ENCODE results near the gene STAMBP. TPM values are rescaled to one million over a fixed set of nuclear protein-coding genes. Genes with fewer than 3 reads are reported as not detected.
A peak's percentile ranks its signal among the peaks of the same experiment; 100 is the strongest.
"Not testable (repeated sequence)": the region's sequence is repeated elsewhere in the genome, so short reads cannot be mapped to it uniquely, and the experiment has no call there.

The STAMBP gene
- polyA plus RNA-seq, 1 donor (not counting 4 experiments of a cell fraction or from before 2014, with no cell fraction given), result 95.4 TPM

DNA sequence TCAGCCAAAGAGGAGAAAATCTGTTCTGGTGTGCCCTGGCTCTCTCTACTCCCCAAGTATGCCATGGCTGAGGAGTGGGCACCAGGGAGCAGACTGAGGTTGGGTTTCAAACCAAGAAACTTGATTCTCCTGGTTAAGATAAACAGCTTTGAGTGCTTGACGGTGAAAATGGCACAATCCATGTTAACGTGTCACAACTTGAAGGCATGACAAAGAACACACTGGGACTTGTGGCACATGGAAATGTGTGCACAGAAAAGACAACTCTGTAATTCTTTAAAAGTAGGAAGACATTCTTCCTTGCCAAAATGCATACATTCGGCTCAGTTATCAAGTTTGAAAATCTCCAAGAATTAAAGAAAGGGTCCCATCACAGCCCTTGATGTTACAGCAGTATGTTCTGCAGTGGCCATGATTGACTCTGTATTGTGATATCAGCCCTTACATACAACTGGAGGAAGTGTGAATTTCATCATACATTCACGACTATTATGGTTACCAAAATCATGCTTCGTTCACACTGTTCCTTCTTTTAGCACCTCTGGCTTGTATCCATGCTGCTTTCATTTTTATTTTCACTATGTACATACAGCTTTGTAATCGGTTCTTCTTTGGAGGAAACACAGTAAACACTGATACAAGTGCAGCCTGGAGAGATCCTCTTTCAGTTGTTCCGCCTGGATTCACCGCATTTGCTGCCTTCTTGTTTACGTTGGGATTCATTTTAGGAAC is 48.5 kb downstream of the STAMBP start:
- no peaks in the 10 kb centered on the region for H3K27me3 ChIP-seq (ENCODE audit: control insufficient read depth, extremely low read depth, insufficient read depth, low read length)
- peaks cover 0 to 3% of the 10 kb centered on the region in 2 experiments for H3K36me3 ChIP-seq (ENCODE audit: control insufficient read depth in 2 of 2, extremely low read depth in 1 of 2, insufficient read depth in 2 of 2, low read length in 2 of 2)
- DNase-seq (ENCODE audit: low read depth, low spot score) (no peak), FAIRE-seq (peak; percentile 77)
- H3K9ac ChIP-seq (ENCODE audit: control insufficient read depth, extremely low read depth, insufficient read depth, low read length), result no peak overlapping the region
- no peak overlapping the region for H3K27ac ChIP-seq (ENCODE audit: control insufficient read depth, insufficient read depth, low read length)
- no peaks in the 10 kb centered on the region for H4K20me1 ChIP-seq (ENCODE audit: control insufficient read depth, extremely low read depth, insufficient read depth, low read length)
- H3K9me1 ChIP-seq (ENCODE audit: control insufficient read depth, extremely low read depth, insufficient read depth, low read length), result no peaks in the 10 kb centered on the region
- no peak overlapping the region for H2AFZ ChIP-seq (ENCODE audit: control insufficient read depth, low read length)
- no peaks in the 10 kb centered on the region for H3K79me2 ChIP-seq (ENCODE audit: control insufficient read depth, insufficient read depth, low read length)
- dilution Hi-C loops (cut with MboI; ENCODE audit: extremely low pct_ligation_motif_present, low sequenced_read_pairs), result no loop called here
- TF ChIP-seq, protein P1, sequence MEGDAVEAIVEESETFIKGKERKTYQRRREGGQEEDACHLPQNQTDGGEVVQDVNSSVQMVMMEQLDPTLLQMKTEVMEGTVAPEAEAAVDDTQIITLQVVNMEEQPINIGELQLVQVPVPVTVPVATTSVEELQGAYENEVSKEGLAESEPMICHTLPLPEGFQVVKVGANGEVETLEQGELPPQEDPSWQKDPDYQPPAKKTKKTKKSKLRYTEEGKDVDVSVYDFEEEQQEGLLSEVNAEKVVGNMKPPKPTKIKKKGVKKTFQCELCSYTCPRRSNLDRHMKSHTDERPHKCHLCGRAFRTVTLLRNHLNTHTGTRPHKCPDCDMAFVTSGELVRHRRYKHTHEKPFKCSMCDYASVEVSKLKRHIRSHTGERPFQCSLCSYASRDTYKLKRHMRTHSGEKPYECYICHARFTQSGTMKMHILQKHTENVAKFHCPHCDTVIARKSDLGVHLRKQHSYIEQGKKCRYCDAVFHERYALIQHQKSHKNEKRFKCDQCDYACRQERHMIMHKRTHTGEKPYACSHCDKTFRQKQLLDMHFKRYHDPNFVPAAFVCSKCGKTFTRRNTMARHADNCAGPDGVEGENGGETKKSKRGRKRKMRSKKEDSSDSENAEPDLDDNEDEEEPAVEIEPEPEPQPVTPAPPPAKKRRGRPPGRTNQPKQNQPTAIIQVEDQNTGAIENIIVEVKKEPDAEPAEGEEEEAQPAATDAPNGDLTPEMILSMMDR (optimal IDR thresholded peaks at IDR 0.05 in 1 of 3, IDR thresholded peaks at IDR 0.05 in 1 of 3, conservative IDR thresholded peaks at IDR 0.05 in 1 of 3; ENCODE audit: extremely low read depth in 1 of 3, insufficient read depth in 2 of 3, low read length in 3 of 3), result no peak
- TF ChIP-seq EZH2 (IDR thresholded peaks at IDR 0.05; ENCODE audit: low read length), result no peak
- H3K4me1 ChIP-seq (ENCODE audit: control insufficient read depth, extremely low read depth, insufficient read depth, low read length), result peaks cover 7% of the 10 kb centered on the region
- no peak overlapping the region for H3K4me3 ChIP-seq (ENCODE audit: control insufficient read depth in 2 of 3, extremely low read depth in 1 of 3, insufficient read depth in 2 of 3, low read depth in 1 of 3, low read length in 3 of 3)
- no peaks in the 10 kb centered on the region for H3K9me3 ChIP-seq (ENCODE audit: control insufficient read depth, low read depth, low read length)
- H3K4me2 ChIP-seq (ENCODE audit: control insufficient read depth, extremely low read depth, insufficient read depth, low read depth, low read length), result peak overlapping the region; percentile 12

DNA sequence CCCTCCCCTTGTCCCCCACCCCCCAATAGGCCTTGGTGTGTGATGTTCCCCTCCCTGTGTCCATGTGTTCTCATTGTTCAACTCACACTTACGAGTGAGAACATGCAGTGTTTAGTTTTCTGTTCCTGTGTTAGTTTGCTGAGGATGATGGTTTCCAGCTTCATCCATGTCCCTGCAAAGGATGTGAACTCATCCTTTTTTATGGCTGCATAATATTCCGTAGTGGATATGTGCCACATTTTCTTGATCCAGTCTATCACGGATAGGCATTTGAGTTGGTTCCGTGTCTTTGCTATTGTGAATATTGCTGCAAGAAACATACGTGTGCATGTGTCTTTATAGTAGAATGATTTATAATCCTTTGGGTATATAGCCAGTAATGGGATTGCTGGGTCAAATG is 49.2 kb downstream of the STAMBP start:
- H3K27me3 ChIP-seq (ENCODE audit: control insufficient read depth, extremely low read depth, insufficient read depth, low read length); H3K27ac ChIP-seq (ENCODE audit: control insufficient read depth, insufficient read depth, low read length); H2AFZ ChIP-seq (ENCODE audit: control insufficient read depth, low read length); FAIRE-seq; H3K36me3 ChIP-seq (ENCODE audit: control insufficient read depth in 2 of 2, extremely low read depth in 1 of 2, insufficient read depth in 2 of 2, low read length in 2 of 2); H4K20me1 ChIP-seq (ENCODE audit: control insufficient read depth, extremely low read depth, insufficient read depth, low read length); H3K9me3 ChIP-seq (ENCODE audit: control insufficient read depth, low read depth, low read length); DNase-seq (ENCODE audit: low read depth, low spot score); H3K4me2 ChIP-seq (ENCODE audit: control insufficient read depth, extremely low read depth, insufficient read depth, low read depth, low read length); H3K79me2 ChIP-seq (ENCODE audit: control insufficient read depth, insufficient read depth, low read length); H3K9ac ChIP-seq (ENCODE audit: control insufficient read depth, extremely low read depth, insufficient read depth, low read length); dilution Hi-C loops (cut with MboI; ENCODE audit: extremely low pct_ligation_motif_present, low sequenced_read_pairs); H3K9me1 ChIP-seq (ENCODE audit: control insufficient read depth, extremely low read depth, insufficient read depth, low read length); H3K4me3 ChIP-seq (ENCODE audit: control insufficient read depth in 2 of 3, extremely low read depth in 1 of 3, insufficient read depth in 2 of 3, low read depth in 1 of 3, low read length in 3 of 3); H3K4me1 ChIP-seq (ENCODE audit: control insufficient read depth, extremely low read depth, insufficient read depth, low read length): not testable (repeated sequence)

DNA sequence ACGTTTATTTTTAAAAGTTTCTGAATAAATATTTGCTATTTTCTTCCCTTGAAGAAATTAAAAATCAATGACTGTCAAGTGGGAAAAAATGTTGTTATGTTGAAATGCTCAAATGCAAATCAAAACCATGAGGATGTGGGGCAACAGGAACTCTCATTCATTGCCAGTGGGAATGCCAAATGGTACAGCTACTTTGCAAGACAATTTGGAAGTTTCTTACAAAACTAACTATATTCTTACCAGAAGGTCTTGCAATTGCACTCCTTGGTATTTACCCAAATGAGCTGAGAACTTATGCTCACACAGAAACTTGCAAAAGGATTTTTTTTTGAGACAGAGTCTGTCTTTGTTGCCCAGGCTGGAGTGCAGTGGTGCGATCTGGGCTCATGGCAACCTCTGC is 56.6 kb downstream of the STAMBP start:
- no peak overlapping the region for H3K27ac ChIP-seq (ENCODE audit: control insufficient read depth, insufficient read depth, low read length)
- no peak overlapping the region for H3K4me3 ChIP-seq (ENCODE audit: control insufficient read depth in 2 of 3, extremely low read depth in 1 of 3, insufficient read depth in 2 of 3, low read depth in 1 of 3, low read length in 3 of 3)
- FAIRE-seq (no peak), DNase-seq (ENCODE audit: low read depth, low spot score) (no peak)
- H3K9me3 ChIP-seq (ENCODE audit: control insufficient read depth, low read depth, low read length), result no peaks in the 10 kb centered on the region
- dilution Hi-C loops (cut with MboI; ENCODE audit: extremely low pct_ligation_motif_present, low sequenced_read_pairs), result no loop called here
- H3K9me1 ChIP-seq (ENCODE audit: control insufficient read depth, extremely low read depth, insufficient read depth, low read length), result no peaks in the 10 kb centered on the region
- H3K4me1 ChIP-seq (ENCODE audit: control insufficient read depth, extremely low read depth, insufficient read depth, low read length), result peaks cover 5% of the 10 kb centered on the region
- H3K4me2 ChIP-seq (ENCODE audit: control insufficient read depth, extremely low read depth, insufficient read depth, low read depth, low read length), result no peak overlapping the region
- H3K79me2 ChIP-seq (ENCODE audit: control insufficient read depth, insufficient read depth, low read length), result no peaks in the 10 kb centered on the region
- no peaks in the 10 kb centered on the region for H4K20me1 ChIP-seq (ENCODE audit: control insufficient read depth, extremely low read depth, insufficient read depth, low read length)
- no peak overlapping the region for H2AFZ ChIP-seq (ENCODE audit: control insufficient read depth, low read length)
- no peaks in the 10 kb centered on the region for H3K36me3 ChIP-seq (ENCODE audit: control insufficient read depth in 2 of 2, extremely low read depth in 1 of 2, insufficient read depth in 2 of 2, low read length in 2 of 2)
- no peaks in the 10 kb centered on the region for H3K27me3 ChIP-seq (ENCODE audit: control insufficient read depth, extremely low read depth, insufficient read depth, low read length)
- no peak for TF ChIP-seq EZH2 (IDR thresholded peaks at IDR 0.05; ENCODE audit: low read length)
- TF ChIP-seq, protein P1 (optimal IDR thresholded peaks at IDR 0.05 in 1 of 3, IDR thresholded peaks at IDR 0.05 in 1 of 3, conservative IDR thresholded peaks at IDR 0.05 in 1 of 3; ENCODE audit: extremely low read depth in 1 of 3, insufficient read depth in 2 of 3, low read length in 3 of 3), result no peak
- H3K9ac ChIP-seq (ENCODE audit: control insufficient read depth, extremely low read depth, insufficient read depth, low read length), result no peak overlapping the region
